ENCODE results near the gene PKMYT1. TPM values are rescaled to one million over a fixed set of nuclear protein-coding genes. Genes with fewer than 3 reads are reported as not detected.
A peak's percentile ranks its signal among the peaks of the same experiment; 100 is the strongest.

Gene PKMYT1
- total and polyA plus RNA-seq, 9 of the 15 experiments (the other 6 are each of a cell fraction or from before 2014, with no cell fraction given), result 8.7 to 201 (median 37.8) TPM

GRCh38 chr16:2983706-2984136 is 3.5 kb upstream of the PKMYT1 start (continued):
- TF ChIP-seq NR4A1 (CRISPR knock-in tag; IDR thresholded peaks at IDR 0.05) (no peak), NR4A1 (tag; IDR thresholded peaks at IDR 0.05) (0 out of 2 replicates have a peak, but pooled peaks have one; percentile 31), SMARCE1 (IDR thresholded peaks at IDR 0.05) (0 out of 2 replicates have a peak, but pooled peaks have one; percentile 23), CBX1 (IDR thresholded peaks at IDR 0.05; ENCODE audit: low read depth) (peak; percentile 29; the same call in 1 of the 2 replicates), NCOA6 (IDR thresholded peaks at IDR 0.05) (no peak), BHLHE40 (IDR thresholded peaks at IDR 0.05; ENCODE audit: low read length) (peak; percentile 38; the same call in 1 of the 2 replicates), TCF3 (CRISPR knock-in tag; IDR thresholded peaks at IDR 0.05) (peak; percentile 18; the same call in 1 of the 2 replicates), POLR2A (conservative IDR thresholded peaks at IDR 0.05) (peak; percentile 52), ZNF668 (CRISPR knock-in tag; IDR thresholded peaks at IDR 0.05) (no peak), ETV6 (IDR thresholded peaks at IDR 0.05; ENCODE audit: borderline replicate concordance in 1 of 2, low read depth in 2 of 2, low read length in 1 of 2) (no peak), ETV6 (CRISPR knock-in tag; IDR thresholded peaks at IDR 0.05; ENCODE audit: borderline replicate concordance) (0 out of 2 replicates have a peak, but pooled peaks have one; percentile 63), ZNF263 (CRISPR knock-in tag; IDR thresholded peaks at IDR 0.05; ENCODE audit: borderline replicate concordance) (peak; percentile 63; the same call in 1 of the 2 replicates), ZEB2 (IDR thresholded peaks at IDR 0.05) (0 out of 2 replicates have a peak, but pooled peaks have one; percentile 28), REST (IDR thresholded peaks at IDR 0.05; ENCODE audit: borderline replicate concordance) (peak; percentile 79), REST (CRISPR knock-in tag; IDR thresholded peaks at IDR 0.05; ENCODE audit: low read depth) (peak; percentile 62; the same call in 1 of the 2 replicates), TEAD1 (CRISPR knock-in tag; IDR thresholded peaks at IDR 0.05) (peak in 1 of 2 experiments; percentile 54; a peak in 1 of 4 replicates), ARID1B (IDR thresholded peaks at IDR 0.05) (peak; percentile 36; the same call in 1 of the 2 replicates), C11orf30 (IDR thresholded peaks at IDR 0.05; ENCODE audit: low read depth) (no peak)
- TF ChIP-seq, protein P1, sequence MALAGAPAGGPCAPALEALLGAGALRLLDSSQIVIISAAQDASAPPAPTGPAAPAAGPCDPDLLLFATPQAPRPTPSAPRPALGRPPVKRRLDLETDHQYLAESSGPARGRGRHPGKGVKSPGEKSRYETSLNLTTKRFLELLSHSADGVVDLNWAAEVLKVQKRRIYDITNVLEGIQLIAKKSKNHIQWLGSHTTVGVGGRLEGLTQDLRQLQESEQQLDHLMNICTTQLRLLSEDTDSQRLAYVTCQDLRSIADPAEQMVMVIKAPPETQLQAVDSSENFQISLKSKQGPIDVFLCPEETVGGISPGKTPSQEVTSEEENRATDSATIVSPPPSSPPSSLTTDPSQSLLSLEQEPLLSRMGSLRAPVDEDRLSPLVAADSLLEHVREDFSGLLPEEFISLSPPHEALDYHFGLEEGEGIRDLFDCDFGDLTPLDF (CRISPR knock-in tag; IDR thresholded peaks at IDR 0.05), result peak; percentile 27; the same call in 1 of the 2 replicates
- TF ChIP-seq, protein P2, sequence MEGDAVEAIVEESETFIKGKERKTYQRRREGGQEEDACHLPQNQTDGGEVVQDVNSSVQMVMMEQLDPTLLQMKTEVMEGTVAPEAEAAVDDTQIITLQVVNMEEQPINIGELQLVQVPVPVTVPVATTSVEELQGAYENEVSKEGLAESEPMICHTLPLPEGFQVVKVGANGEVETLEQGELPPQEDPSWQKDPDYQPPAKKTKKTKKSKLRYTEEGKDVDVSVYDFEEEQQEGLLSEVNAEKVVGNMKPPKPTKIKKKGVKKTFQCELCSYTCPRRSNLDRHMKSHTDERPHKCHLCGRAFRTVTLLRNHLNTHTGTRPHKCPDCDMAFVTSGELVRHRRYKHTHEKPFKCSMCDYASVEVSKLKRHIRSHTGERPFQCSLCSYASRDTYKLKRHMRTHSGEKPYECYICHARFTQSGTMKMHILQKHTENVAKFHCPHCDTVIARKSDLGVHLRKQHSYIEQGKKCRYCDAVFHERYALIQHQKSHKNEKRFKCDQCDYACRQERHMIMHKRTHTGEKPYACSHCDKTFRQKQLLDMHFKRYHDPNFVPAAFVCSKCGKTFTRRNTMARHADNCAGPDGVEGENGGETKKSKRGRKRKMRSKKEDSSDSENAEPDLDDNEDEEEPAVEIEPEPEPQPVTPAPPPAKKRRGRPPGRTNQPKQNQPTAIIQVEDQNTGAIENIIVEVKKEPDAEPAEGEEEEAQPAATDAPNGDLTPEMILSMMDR (IDR thresholded peaks at IDR 0.05 in 2 of 3, conservative IDR thresholded peaks at IDR 0.05 in 1 of 3; ENCODE audit: insufficient read depth in 2 of 3, low read depth in 1 of 3, low read length in 3 of 3), result peak; percentile 90 to 95 (median 90)
